ENCODE results near the gene NLRP1. TPM values are rescaled to one million over a fixed set of nuclear protein-coding genes. Genes with fewer than 3 reads are reported as not detected.
A peak's percentile ranks its signal among the peaks of the same experiment; 100 is the strongest.

The NLRP1 gene
- total and polyA plus RNA-seq, 12 donors: 6.1 to 88.9 (median 28.5) TPM

- Histone ChIP-seq H3K36me3 (replicated peaks in 1 of 2) (no peaks in the 10 kb centered on the region), H3K27me3 (no peaks in the 10 kb centered on the region), H3K9me3 (replicated peaks in 1 of 3) (no peaks in the 10 kb centered on the region), H3K4me1 (replicated peaks in 1 of 2) (peaks cover 10 to 17% of the 10 kb centered on the region in 2 donors), H3K27ac (no peak overlapping the region), H3K4me3 (no peak overlapping the region)
- no peak for TF ChIP-seq POLR2A (IDR thresholded peaks at IDR 0.05)
- TF ChIP-seq CTCF (IDR thresholded peaks at IDR 0.05): no peak
- 88 to 93% (median 91%) methylated on average over 4 of the region's 4 CpGs for WGBS, 4 donors
- DNase-seq: no peak
- intact Hi-C loops (cut with DNase I): no loop called here
Observed at GRCh38 chr17:5531085-5531418, 53.3 kb downstream of the NLRP1 start.

- H3K9me3 ChIP-seq (replicated peaks in 1 of 3): no peaks in the 10 kb centered on the region
- no peaks in the 10 kb centered on the region for H3K27me3 ChIP-seq
- H3K4me3 ChIP-seq: no peak overlapping the region
- no peak overlapping the region for H3K27ac ChIP-seq
- no peaks in the 10 kb centered on the region for H3K36me3 ChIP-seq (replicated peaks in 1 of 2)
- no peak for TF ChIP-seq CTCF (IDR thresholded peaks at IDR 0.05)
- no peak for TF ChIP-seq POLR2A (IDR thresholded peaks at IDR 0.05)
- 86 to 90% (median 87%) methylated on average over 11 to 12 of the region's 12 CpGs for WGBS, 4 donors
- DNase-seq: no peak
- H3K4me1 ChIP-seq (replicated peaks in 1 of 2): peaks cover 12 to 20% of the 10 kb centered on the region in 2 donors
- intact Hi-C loops (cut with DNase I): no loop called here
Observed at GRCh38 chr17:5530265-5531084, 53.8 kb downstream of the NLRP1 start.

- TF ChIP-seq POLR2A (IDR thresholded peaks at IDR 0.05) (no peak), CTCF (IDR thresholded peaks at IDR 0.05) (no peak)
- DNase-seq: no peak
Observed at GRCh38 chr17:5527601-5528250, 56.6 kb downstream of the NLRP1 start.

GRCh38 chr17:5526821-5527598 is 57.3 kb downstream of the NLRP1 start:
- no peaks in the 10 kb centered on the region for H3K36me3 ChIP-seq (replicated peaks in 1 of 2)
- 49 to 54% (median 51%) methylated on average over 13 to 14 of the region's 14 CpGs for WGBS, 4 donors
- no peak overlapping the region for H3K4me3 ChIP-seq
- no peaks in the 10 kb centered on the region for H3K9me3 ChIP-seq (replicated peaks in 1 of 3)
- intact Hi-C loops (cut with DNase I): no loop called here
- peak; percentile 89 to 98 (median 95) for DNase-seq
- H3K27ac ChIP-seq: peak overlapping the region in 4 of 5 donors; percentile 26 to 84 (median 53)
- H3K27me3 ChIP-seq: no peaks in the 10 kb centered on the region
- H3K4me1 ChIP-seq (replicated peaks in 1 of 2): peaks cover 18 to 20% of the 10 kb centered on the region in 2 donors
- TF ChIP-seq POLR2A (IDR thresholded peaks at IDR 0.05): peak in 1 of 2 donors; percentile 25
- no peak for TF ChIP-seq CTCF (IDR thresholded peaks at IDR 0.05)

More at GRCh38 chr17:5527601-5528250, 56.6 kb downstream of the NLRP1 start:
- no peak overlapping the region for H3K4me3 ChIP-seq
- H3K27ac ChIP-seq: peak overlapping the region in 2 of 5 donors; percentile 62 to 84
- 77 to 83% (median 81%) methylated on average over 7 to 9 of the region's 9 CpGs for WGBS, 4 donors
- H3K4me1 ChIP-seq (replicated peaks in 1 of 2): peaks cover 18 to 20% of the 10 kb centered on the region in 2 donors
- H3K9me3 ChIP-seq (replicated peaks in 1 of 3): no peaks in the 10 kb centered on the region
- no peaks in the 10 kb centered on the region for H3K27me3 ChIP-seq
- intact Hi-C loops (cut with DNase I): no loop called here
- H3K36me3 ChIP-seq (replicated peaks in 1 of 2): no peaks in the 10 kb centered on the region

All from adrenal gland (tissue), 12 donors.